Measurements from ENCODE around the gene PLCD3. TPM values are rescaled to one million over a fixed set of nuclear protein-coding genes. Genes with fewer than 3 reads are reported as not detected.
A peak's percentile ranks its signal among the peaks of the same experiment; 100 is the strongest.

PLCD3 gene
- total and polyA plus RNA-seq, 2 of the 13 experiments (the other 11 are each of a cell fraction or from before 2014, with no cell fraction given), result 11.3 to 39.1 TPM

DNA sequence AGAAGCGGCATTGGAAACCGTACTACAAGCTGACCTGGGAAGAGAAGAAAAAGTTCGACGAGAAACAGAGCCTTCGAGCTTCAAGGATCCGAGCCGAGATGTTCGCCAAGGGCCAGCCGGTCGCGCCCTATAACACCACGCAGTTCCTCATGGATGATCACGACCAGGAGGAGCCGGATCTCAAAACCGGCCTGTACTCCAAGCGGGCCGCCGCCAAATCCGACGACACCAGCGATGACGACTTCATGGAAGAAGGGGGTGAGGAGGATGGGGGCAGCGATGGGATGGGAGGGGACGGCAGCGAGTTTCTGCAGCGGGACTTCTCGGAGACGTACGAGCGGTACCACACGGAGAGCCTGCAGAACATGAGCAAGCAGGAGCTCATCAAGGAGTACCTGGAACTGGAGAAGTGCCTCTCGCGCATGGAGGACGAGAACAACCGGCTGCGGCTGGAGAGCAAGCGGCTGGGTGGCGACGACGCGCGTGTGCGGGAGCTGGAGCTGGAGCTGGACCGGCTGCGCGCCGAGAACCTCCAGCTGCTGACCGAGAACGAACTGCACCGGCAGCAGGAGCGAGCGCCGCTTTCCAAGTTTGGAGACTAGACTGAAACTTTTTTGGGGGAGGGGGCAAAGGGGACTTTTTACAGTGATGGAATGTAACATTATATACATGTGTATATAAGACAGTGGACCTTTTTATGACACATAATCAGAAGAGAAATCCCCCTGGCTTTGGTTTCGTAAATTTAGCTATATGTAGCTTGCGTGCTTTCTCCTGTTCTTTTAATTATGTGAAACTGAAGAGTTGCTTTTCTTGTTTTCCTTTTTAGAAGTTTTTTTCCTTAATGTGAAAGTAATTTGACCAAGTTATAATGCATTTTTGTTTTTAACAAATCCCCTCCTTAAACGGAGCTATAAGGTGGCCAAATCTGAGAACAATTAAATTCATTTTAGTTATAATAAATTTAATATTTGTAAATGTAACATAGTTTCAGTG is 17.7 kb upstream of the PLCD3 start (continued):
- TF ChIP-seq, protein P1, sequence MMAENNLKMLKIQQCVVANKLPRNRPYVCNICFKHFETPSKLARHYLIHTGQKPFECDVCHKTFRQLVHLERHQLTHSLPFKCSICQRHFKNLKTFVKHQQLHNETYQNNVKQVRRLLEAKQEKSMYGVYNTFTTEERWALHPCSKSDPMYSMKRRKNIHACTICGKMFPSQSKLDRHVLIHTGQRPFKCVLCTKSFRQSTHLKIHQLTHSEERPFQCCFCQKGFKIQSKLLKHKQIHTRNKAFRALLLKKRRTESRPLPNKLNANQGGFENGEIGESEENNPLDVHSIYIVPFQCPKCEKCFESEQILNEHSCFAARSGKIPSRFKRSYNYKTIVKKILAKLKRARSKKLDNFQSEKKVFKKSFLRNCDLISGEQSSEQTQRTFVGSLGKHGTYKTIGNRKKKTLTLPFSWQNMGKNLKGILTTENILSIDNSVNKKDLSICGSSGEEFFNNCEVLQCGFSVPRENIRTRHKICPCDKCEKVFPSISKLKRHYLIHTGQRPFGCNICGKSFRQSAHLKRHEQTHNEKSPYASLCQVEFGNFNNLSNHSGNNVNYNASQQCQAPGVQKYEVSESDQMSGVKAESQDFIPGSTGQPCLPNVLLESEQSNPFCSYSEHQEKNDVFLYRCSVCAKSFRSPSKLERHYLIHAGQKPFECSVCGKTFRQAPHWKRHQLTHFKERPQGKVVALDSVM (CRISPR knock-in tag; IDR thresholded peaks at IDR 0.05), result no peak
- TF ChIP-seq SIN3B (IDR thresholded peaks at IDR 0.05; ENCODE audit: low read length), result no peak
- peak; percentile 84; the same call in 1 of the 2 replicates for TF ChIP-seq KMT2A (CRISPR knock-in tag; IDR thresholded peaks at IDR 0.05)
- no peak for TF ChIP-seq ZNF660 (CRISPR knock-in tag; IDR thresholded peaks at IDR 0.05; ENCODE audit: borderline replicate concordance, low read depth)
- TF ChIP-seq ZNF564 (CRISPR knock-in tag; IDR thresholded peaks at IDR 0.05), result peak; percentile 47; the same call in 1 of the 2 replicates
- TF ChIP-seq, protein P2, sequence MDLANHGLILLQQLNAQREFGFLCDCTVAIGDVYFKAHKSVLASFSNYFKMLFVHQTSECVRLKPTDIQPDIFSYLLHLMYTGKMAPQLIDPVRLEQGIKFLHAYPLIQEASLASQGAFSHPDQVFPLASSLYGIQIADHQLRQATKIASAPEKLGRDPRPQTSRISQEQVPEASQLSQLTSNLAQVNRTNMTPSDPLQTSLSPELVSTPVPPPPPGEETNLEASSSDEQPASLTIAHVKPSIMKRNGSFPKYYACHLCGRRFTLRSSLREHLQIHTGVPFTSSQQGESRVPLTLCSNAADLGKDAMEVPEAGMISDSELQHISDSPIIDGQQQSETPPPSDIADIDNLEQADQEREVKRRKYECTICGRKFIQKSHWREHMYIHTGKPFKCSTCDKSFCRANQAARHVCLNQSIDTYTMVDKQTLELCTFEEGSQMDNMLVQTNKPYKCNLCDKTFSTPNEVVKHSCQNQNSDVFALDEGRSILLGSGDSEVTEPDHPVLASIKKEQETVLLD (CRISPR knock-in tag; IDR thresholded peaks at IDR 0.05; ENCODE audit: low read depth), result 0 out of 2 replicates have a peak, but pooled peaks have one; percentile 3
- TF ChIP-seq TOPORS (CRISPR knock-in tag; IDR thresholded peaks at IDR 0.05), result peak; percentile 45; the same call in 1 of the 2 replicates
- TF ChIP-seq ZNF101 (CRISPR knock-in tag; IDR thresholded peaks at IDR 0.05; ENCODE audit: borderline replicate concordance, low read depth), result no peak
- TF ChIP-seq, protein P3, sequence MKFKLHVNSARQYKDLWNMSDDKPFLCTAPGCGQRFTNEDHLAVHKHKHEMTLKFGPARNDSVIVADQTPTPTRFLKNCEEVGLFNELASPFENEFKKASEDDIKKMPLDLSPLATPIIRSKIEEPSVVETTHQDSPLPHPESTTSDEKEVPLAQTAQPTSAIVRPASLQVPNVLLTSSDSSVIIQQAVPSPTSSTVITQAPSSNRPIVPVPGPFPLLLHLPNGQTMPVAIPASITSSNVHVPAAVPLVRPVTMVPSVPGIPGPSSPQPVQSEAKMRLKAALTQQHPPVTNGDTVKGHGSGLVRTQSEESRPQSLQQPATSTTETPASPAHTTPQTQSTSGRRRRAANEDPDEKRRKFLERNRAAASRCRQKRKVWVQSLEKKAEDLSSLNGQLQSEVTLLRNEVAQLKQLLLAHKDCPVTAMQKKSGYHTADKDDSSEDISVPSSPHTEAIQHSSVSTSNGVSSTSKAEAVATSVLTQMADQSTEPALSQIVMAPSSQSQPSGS (CRISPR knock-in tag; IDR thresholded peaks at IDR 0.05), result 0 out of 2 replicates have a peak, but pooled peaks have one; percentile 39
- TF ChIP-seq ZBTB8A (CRISPR knock-in tag; IDR thresholded peaks at IDR 0.05; ENCODE audit: borderline replicate concordance, low read depth), result no peak
- TF ChIP-seq ZNF430 (CRISPR knock-in tag; IDR thresholded peaks at IDR 0.05), result peak; percentile 87
- TF ChIP-seq MXD4 (CRISPR knock-in tag; IDR thresholded peaks at IDR 0.05), result peak; percentile 20
- no peak for TF ChIP-seq ZNF10 (CRISPR knock-in tag; IDR thresholded peaks at IDR 0.05; ENCODE audit: borderline replicate concordance, low read depth)
- 0 out of 2 replicates have a peak, but pooled peaks have one; percentile 4 for TF ChIP-seq EED (CRISPR knock-in tag; IDR thresholded peaks at IDR 0.05)
- TF ChIP-seq ZSCAN20 (CRISPR knock-in tag; IDR thresholded peaks at IDR 0.05; ENCODE audit: borderline replicate concordance), result peak; percentile 24; the same call in 1 of the 2 replicates
- TF ChIP-seq ASH2L (IDR thresholded peaks at IDR 0.05; ENCODE audit: insufficient read length, low read depth, low read length), result peak; percentile 0
- TF ChIP-seq TCF12 (IDR thresholded peaks at IDR 0.05), result no peak
- peak; percentile 30; the same call in 1 of the 2 replicates for TF ChIP-seq TCF12 (CRISPR knock-in tag; IDR thresholded peaks at IDR 0.05)
- TF ChIP-seq, protein P4, sequence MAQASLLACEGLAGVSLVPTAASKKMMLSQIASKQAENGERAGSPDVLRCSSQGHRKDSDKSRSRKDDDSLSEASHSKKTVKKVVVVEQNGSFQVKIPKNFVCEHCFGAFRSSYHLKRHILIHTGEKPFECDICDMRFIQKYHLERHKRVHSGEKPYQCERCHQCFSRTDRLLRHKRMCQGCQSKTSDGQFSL (CRISPR knock-in tag; IDR thresholded peaks at IDR 0.05), result 0 out of 2 replicates have a peak, but pooled peaks have one; percentile 14
- TF ChIP-seq ZNF580 (CRISPR knock-in tag; IDR thresholded peaks at IDR 0.05; ENCODE audit: borderline replicate concordance, low read depth), result no peak
- no peak for TF ChIP-seq ZNF543 (CRISPR knock-in tag; IDR thresholded peaks at IDR 0.05)
- TF ChIP-seq NR3C1 (CRISPR knock-in tag; IDR thresholded peaks at IDR 0.05), result no peak
